Kidney epithelial cell (primary cell): ENCODE data around the gene YEATS4. TPM values are rescaled to one million over a fixed set of nuclear protein-coding genes. Genes with fewer than 3 reads are reported as not detected.

Experiments
- DNase-seq: peaks from one replicate; pipeline ENCODE4 v3.0.0-alpha.2; 2010; ENCODE audit warnings: low read depth
- H3K27me3 ChIP-seq: 2 replicates; pipeline ENCODE4 v1.6.0; 2011; ENCODE audit warnings: low read length; ENCODE audit not compliant: control insufficient read depth, insufficient read depth
- H3K36me3 ChIP-seq: 2 replicates; pipeline ENCODE4 v1.5.1; 2011; ENCODE audit warnings: low read length; ENCODE audit not compliant: control insufficient read depth, insufficient read depth
- H3K4me3 ChIP-seq: 2 replicates; pipeline ENCODE4 v1.5.1; 2011; ENCODE audit warnings: low read depth, mild to moderate bottlenecking, control low read depth, low read length
- total RNA-seq: library from RNA; depleted of rRNA; stranded (reverse); fragments of >200 nt; gene quantifications from 2 replicates; pipeline ENCODE4 v1.2.3, GENCODE V29; 2015
- TF ChIP-seq, protein P1 (sequence below): IDR thresholded peaks from 2 replicates; pipeline ENCODE4 v1.5.1; 2011; ENCODE audit warnings: mild to moderate bottlenecking, moderate library complexity, low read length, control low read depth, inconsistent platforms; ENCODE audit not compliant: insufficient read depth, poor library complexity, severe bottlenecking

The YEATS4 gene
- total RNA-seq, 1 donor from 2014 or later: 55.6 TPM

- DNase-seq: no peak
- Histone ChIP-seq H3K27me3 (no peaks in the 10 kb centered on the region), H3K4me3 (no peak overlapping the region), H3K36me3 (no peaks in the 10 kb centered on the region)
- TF ChIP-seq, protein P1, sequence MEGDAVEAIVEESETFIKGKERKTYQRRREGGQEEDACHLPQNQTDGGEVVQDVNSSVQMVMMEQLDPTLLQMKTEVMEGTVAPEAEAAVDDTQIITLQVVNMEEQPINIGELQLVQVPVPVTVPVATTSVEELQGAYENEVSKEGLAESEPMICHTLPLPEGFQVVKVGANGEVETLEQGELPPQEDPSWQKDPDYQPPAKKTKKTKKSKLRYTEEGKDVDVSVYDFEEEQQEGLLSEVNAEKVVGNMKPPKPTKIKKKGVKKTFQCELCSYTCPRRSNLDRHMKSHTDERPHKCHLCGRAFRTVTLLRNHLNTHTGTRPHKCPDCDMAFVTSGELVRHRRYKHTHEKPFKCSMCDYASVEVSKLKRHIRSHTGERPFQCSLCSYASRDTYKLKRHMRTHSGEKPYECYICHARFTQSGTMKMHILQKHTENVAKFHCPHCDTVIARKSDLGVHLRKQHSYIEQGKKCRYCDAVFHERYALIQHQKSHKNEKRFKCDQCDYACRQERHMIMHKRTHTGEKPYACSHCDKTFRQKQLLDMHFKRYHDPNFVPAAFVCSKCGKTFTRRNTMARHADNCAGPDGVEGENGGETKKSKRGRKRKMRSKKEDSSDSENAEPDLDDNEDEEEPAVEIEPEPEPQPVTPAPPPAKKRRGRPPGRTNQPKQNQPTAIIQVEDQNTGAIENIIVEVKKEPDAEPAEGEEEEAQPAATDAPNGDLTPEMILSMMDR: no peak
These were observed 63.7 kb downstream of the YEATS4 start for GRCh38 chr12:69423037-69423905.

GRCh38 chr12:69425417-69425816, 65.9 kb downstream of the YEATS4 start:
- Histone ChIP-seq H3K36me3 (no peaks in the 10 kb centered on the region), H3K4me3 (no peak overlapping the region), H3K27me3 (no peaks in the 10 kb centered on the region)
- no peak for DNase-seq
- TF ChIP-seq, protein P1: no peak

DNA sequence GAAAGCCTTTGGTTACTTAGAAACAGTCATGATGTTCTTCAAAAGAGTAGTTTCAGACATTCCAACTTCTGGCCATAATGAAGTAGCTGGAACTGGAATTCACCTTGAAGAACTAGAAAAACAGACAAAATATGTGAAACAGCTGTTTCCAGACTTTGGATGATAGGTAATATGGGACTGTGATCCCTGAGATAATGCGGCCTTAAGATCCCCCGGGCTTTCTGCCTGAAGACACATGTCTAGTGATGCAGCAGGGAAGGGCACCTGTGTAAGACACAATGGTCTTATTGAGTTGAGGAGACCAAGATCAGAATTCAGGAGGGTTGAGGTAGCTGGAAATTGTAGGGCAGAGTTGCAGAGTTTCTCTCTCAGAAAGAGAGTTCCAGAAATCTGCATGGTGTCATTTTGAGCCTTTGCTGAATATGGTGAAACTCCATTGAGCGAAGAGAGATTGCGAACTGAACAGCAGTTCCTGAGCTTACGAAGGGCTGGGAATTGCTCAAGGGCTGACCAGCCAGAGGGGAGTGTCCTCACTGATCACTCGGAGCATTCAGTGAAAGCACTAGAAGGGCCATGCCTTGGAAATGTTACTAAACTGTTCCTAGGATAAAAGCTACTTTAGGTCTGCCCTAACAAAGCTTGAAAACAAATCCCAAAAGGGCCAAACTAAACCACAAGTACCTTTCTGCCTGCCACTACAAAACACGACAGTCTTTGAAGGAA, 69.0 kb downstream of the YEATS4 start:
- Histone ChIP-seq H3K4me3 (no peak overlapping the region), H3K36me3 (no peaks in the 10 kb centered on the region), H3K27me3 (no peaks in the 10 kb centered on the region)
- TF ChIP-seq, protein P1: no peak
- DNase-seq: no peak

DNA sequence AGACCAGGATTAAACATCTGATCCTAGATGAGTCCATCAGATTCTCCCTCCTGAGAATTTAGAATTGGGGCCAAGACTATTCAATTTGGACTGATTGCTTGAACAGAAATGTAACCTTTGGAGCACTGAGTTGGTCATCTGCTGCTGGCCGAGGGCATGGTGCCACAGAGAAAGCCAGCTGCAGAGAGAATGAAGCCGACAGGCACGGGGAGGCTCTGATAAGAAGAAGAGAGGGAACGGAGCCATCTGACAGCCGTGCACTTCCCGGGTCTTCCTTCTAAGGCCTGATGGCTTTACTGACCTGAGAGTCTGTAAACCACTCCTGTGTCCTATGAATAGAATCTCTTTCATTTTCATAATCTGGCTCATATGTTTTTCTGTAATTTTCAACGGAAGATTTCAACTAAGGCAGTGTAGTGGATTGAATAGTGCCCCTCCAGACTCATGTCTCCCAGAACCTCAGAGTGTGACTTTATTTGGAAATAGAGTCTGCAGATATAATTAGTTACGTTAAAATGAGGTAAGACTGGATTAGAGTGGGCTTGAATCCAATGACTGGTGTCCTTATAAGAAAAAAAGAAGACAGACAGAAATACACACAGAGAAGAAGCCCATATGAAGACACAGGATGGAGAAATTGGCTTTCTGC, 71.5 kb downstream of the YEATS4 start:
- DNase-seq: no peak
- no peak overlapping the region for H3K4me3 ChIP-seq
- H3K27me3 ChIP-seq: no peaks in the 10 kb centered on the region
- TF ChIP-seq, protein P1: no peak
- H3K36me3 ChIP-seq: no peaks in the 10 kb centered on the region

GRCh38 chr12:69431591-69432222, 72.2 kb downstream of the YEATS4 start:
- Histone ChIP-seq H3K36me3 (no peaks in the 10 kb centered on the region), H3K4me3 (no peak overlapping the region), H3K27me3 (no peaks in the 10 kb centered on the region)
- DNase-seq: no peak
- TF ChIP-seq, protein P1: no peak
